Endothelial cell of umbilical vein (primary cell): ENCODE measurements around the gene TRMT2A. TPM values are rescaled to one million over a fixed set of nuclear protein-coding genes. Genes with fewer than 3 reads are reported as not detected.

Experiments
- BruUV-seq: library from RNA; stranded (reverse); fragments of 400-500 nt; replicated peaks from 2 replicates; lab custom pipeline; 2021; lab: Mats Ljungman, UMichigan
- CTCF ChIA-PET: fragments of 300-600, 350-600 bp; sonication (Branson Sonifier 250); formaldehyde crosslinking; loops from one replicate; lab custom pipeline; 2021; ENCODE audit warnings: antibody characterized with exemption, inconsistent platforms; lab: Charles Lee
- POLR2A ChIA-PET: fragments of 300-600, 350-600 bp; sonication (Branson Sonifier 250); formaldehyde crosslinking; loops from one replicate; lab custom pipeline; 2021; ENCODE audit warnings: antibody characterized with exemption, inconsistent platforms; lab: Charles Lee
- DNase-seq: peaks from one replicate; pipeline ENCODE4 v3.0.0-alpha.2; 2011; ENCODE audit warnings: low read depth, low spot score
- FAIRE-seq: peaks from 2 replicates; lab custom pipeline; 2011; peaks lifted over from hg19 to GRCh38; lab: Jason Lieb, UNC
- H2AFZ ChIP-seq: 2 replicates; pipeline ENCODE4 v1.6.0; 2012; ENCODE audit warnings: low read depth, low read length, control low read depth, inconsistent platforms
- H3K27ac ChIP-seq: 2 replicates; pipeline ENCODE4 v1.5.1; 2011; ENCODE audit warnings: low read depth, mild to moderate bottlenecking, control low read depth, low read length, moderate library complexity; ENCODE audit not compliant: insufficient read depth
- H3K27me3 ChIP-seq, 2 experiments: 2 replicates each; pipeline versions ENCODE4 v1.6.0 to v1.6.1; 2011; ENCODE audit warnings: low read length in 2 of 2, mixed read lengths in 1 of 2; ENCODE audit not compliant: control insufficient read depth in 2 of 2, insufficient read depth in 2 of 2
- H3K36me3 ChIP-seq, 2 experiments: 2 replicates in 1 of 2; 3 replicates in 1 of 2; pipeline ENCODE4 v1.5.1; 2011; ENCODE audit warnings: low read length in 2 of 2, mild to moderate bottlenecking in 1 of 2, moderate library complexity in 1 of 2; ENCODE audit not compliant: control insufficient read depth in 2 of 2, insufficient read depth in 2 of 2; ENCODE audit errors: extremely low read depth in 1 of 2
- H3K4me1 ChIP-seq: 3 replicates; pipeline ENCODE4 v1.5.1; 2011; ENCODE audit warnings: mild to moderate bottlenecking, low read length; ENCODE audit not compliant: control insufficient read depth, insufficient read depth; ENCODE audit errors: extremely low read depth
- H3K4me2 ChIP-seq: 2 replicates; pipeline ENCODE4 v1.6.1; 2011; ENCODE audit warnings: low read length, control low read depth, mixed read lengths; ENCODE audit not compliant: insufficient read depth
- H3K4me3 ChIP-seq, 3 experiments: fragments of 200-600 bp in 1 of 3; sonication (generic), shearing (Covaris generic) in 1 of 3; replicated peaks in 1 of 3; 2 replicates each; pipeline ENCODE4 v1.5.1; 2011 to 2016; ENCODE audit warnings: control low read depth in 3 of 3, low read length in 3 of 3, mild to moderate bottlenecking in 2 of 3, inconsistent platforms in 1 of 3, low read depth in 1 of 3, moderate library complexity in 1 of 3; ENCODE audit not compliant: insufficient read depth in 1 of 3
- H3K79me2 ChIP-seq: 2 replicates; pipeline ENCODE4 v1.6.0; 2012; ENCODE audit warnings: low read length, inconsistent platforms; ENCODE audit not compliant: control insufficient read depth, insufficient read depth
- H3K9ac ChIP-seq: replicated peaks from 2 replicates; pipeline ENCODE3; 2011; ENCODE audit warnings: low read length, control low read depth; ENCODE audit not compliant: insufficient read depth; ENCODE audit errors: extremely low read depth
- H3K9me1 ChIP-seq: replicated peaks from 3 replicates; pipeline ENCODE4 v1.6.0; 2011; ENCODE audit warnings: mild to moderate bottlenecking, low read length; ENCODE audit not compliant: control insufficient read depth, insufficient read depth; ENCODE audit errors: extremely low read depth
- H3K9me3 ChIP-seq: replicated peaks from 2 replicates; pipeline ENCODE4 v1.5.1; 2012; ENCODE audit warnings: low read length, inconsistent platforms; ENCODE audit not compliant: control insufficient read depth, insufficient read depth
- H4K20me1 ChIP-seq: replicated peaks from 2 replicates; pipeline ENCODE3; 2011; ENCODE audit warnings: mild to moderate bottlenecking, low read length; ENCODE audit not compliant: control insufficient read depth, insufficient read depth; ENCODE audit errors: extremely low read depth
- EZH2 ChIP-seq: IDR thresholded peaks from 2 replicates; pipeline ENCODE4 v1.6.1; 2012; ENCODE audit warnings: borderline replicate concordance, low read depth, mild to moderate bottlenecking, moderate library complexity, low read length, inconsistent platforms; ENCODE audit not compliant: severe bottlenecking
- FOS ChIP-seq: IDR thresholded peaks from 2 replicates; pipeline ENCODE4 v1.6.1; 2011; ENCODE audit warnings: mild to moderate bottlenecking, low read length, moderate library complexity, borderline replicate concordance; ENCODE audit not compliant: insufficient read depth
- GATA2 ChIP-seq: IDR thresholded peaks from 2 replicates; pipeline ENCODE4 v1.7.0; 2011; ENCODE audit warnings: low read depth, mild to moderate bottlenecking, moderate library complexity, mixed read lengths, low read length; ENCODE audit not compliant: insufficient read length, insufficient read depth
- JUN ChIP-seq: IDR thresholded peaks from 2 replicates; pipeline ENCODE4 v1.6.1; 2011; ENCODE audit warnings: borderline replicate concordance, low read depth; ENCODE audit not compliant: insufficient read length, insufficient read depth
- MAX ChIP-seq: IDR thresholded peaks from 2 replicates; pipeline ENCODE4 v1.6.1; 2011; ENCODE audit not compliant: insufficient read depth, insufficient read length
- MYC ChIP-seq: IDR thresholded peaks from one replicate; pipeline ENCODE4 v1.6.1; 2011; ENCODE audit warnings: mild to moderate bottlenecking, low read depth, low read length
- POLR2A ChIP-seq: IDR thresholded peaks from 2 replicates; pipeline ENCODE4 v1.6.1; 2012; ENCODE audit warnings: low read depth, mild to moderate bottlenecking, control low read depth, low read length
- POLR2AphosphoS5 ChIP-seq: IDR thresholded peaks from 2 replicates; pipeline ENCODE4 v1.6.1; 2012; ENCODE audit warnings: low read depth, mild to moderate bottlenecking, control low read depth, low read length, moderate library complexity; ENCODE audit not compliant: insufficient read depth
- dilution Hi-C: fragments of 300-500 bp; cut with MboI; formaldehyde crosslinking; loops from one replicate; pipeline ENCODE4 v1.15.0; 2019; ENCODE audit warnings: low sequenced_read_pairs; ENCODE audit not compliant: extremely low pct_ligation_motif_present
- intact Hi-C: fragments of 100-400 bp; cut with micrococcal nuclease; formaldehyde crosslinking; loops from one replicate; pipeline ENCODE4 v1.10.0; 2022
- polyA plus RNA-seq, 4 experiments: library from polyadenylated mRNA; depleted of rRNA in 3 of 4; stranded (reverse) in 3 of 4; unstranded in 1 of 4; fragments of >200 nt; gene quantifications; 2 replicates each; pipeline versions ENCODE4 v1.2.1 to v1.2.3, GENCODE V29; 2011 to 2012; ENCODE audit warnings: missing spikeins in 1 of 4
- total RNA-seq: library from RNA; stranded (reverse); gene quantifications from 2 replicates; pipeline ENCODE4 v1.2.3, GENCODE V29; 2021
- TF ChIP-seq, protein P1 (sequence below), 2 donors: IDR thresholded peaks; 1 replicate in 1 of 2; 2 replicates in 1 of 2; pipeline ENCODE4 v1.5.1; 2011; ENCODE audit warnings: low read length in 2 of 2, mild to moderate bottlenecking in 2 of 2, moderate library complexity in 2 of 2, control low read depth in 1 of 2, inconsistent platforms in 1 of 2, low read depth in 1 of 2; ENCODE audit not compliant: insufficient read depth in 1 of 2; ENCODE audit errors: extremely low read depth in 1 of 2

The TRMT2A gene
- total and polyA plus RNA-seq, 2 donors (not counting 3 experiments of a cell fraction or from before 2014, with no cell fraction given): 51.2 to 61.9 TPM

DNA sequence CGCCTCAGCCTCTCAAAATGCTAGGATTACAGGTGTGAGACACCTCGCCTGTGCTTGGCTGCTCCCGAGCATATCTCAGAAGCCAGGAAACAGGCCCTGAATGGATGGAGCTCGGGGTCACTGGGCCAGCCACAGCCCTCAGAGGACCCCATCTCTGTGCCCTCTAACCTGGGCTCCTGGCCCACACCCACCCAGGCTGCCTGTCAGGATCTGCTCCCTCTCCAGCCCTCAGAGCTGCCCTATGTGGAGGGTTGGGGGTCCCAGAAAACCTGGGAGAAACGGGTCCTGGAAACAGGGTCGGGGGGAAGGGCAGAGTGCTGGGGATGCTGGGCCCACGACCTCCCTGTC, 39.0 kb upstream of the TRMT2A start:
- Histone ChIP-seq H2AFZ (no peak overlapping the region), H3K9me3 (no peaks in the 10 kb centered on the region), H3K27ac (no peak overlapping the region), H3K9me1 (no peaks in the 10 kb centered on the region), H3K27me3 (no peaks in the 10 kb centered on the region), H3K4me3 (no peak overlapping the region), H3K4me2 (no peak overlapping the region), H3K4me1 (peaks cover 5% of the 10 kb centered on the region), H4K20me1 (no peaks in the 10 kb centered on the region), H3K36me3 (no peaks in the 10 kb centered on the region), H3K9ac (no peak overlapping the region), H3K79me2 (no peaks in the 10 kb centered on the region)
- BruUV-seq: no TSS peak
- dilution Hi-C loops: no loop called here
- ChIA-PET POLR2A (no interaction called here), CTCF (interaction anchor here (1.0 to 3.2 kb wide), 5 partner anchors 83 to 136 kb away, joined by 7 to 52 read pairs (median 25); no protein-coding TSS in a partner anchor)
- DNase-seq: no peak
- TF ChIP-seq, protein P1, sequence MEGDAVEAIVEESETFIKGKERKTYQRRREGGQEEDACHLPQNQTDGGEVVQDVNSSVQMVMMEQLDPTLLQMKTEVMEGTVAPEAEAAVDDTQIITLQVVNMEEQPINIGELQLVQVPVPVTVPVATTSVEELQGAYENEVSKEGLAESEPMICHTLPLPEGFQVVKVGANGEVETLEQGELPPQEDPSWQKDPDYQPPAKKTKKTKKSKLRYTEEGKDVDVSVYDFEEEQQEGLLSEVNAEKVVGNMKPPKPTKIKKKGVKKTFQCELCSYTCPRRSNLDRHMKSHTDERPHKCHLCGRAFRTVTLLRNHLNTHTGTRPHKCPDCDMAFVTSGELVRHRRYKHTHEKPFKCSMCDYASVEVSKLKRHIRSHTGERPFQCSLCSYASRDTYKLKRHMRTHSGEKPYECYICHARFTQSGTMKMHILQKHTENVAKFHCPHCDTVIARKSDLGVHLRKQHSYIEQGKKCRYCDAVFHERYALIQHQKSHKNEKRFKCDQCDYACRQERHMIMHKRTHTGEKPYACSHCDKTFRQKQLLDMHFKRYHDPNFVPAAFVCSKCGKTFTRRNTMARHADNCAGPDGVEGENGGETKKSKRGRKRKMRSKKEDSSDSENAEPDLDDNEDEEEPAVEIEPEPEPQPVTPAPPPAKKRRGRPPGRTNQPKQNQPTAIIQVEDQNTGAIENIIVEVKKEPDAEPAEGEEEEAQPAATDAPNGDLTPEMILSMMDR (IDR thresholded peaks at IDR 0.05; ENCODE audit: extremely low read depth in 1 of 2, insufficient read depth in 1 of 2, low read depth in 1 of 2, low read length in 2 of 2): no peak
- no peak for TF ChIP-seq POLR2A
- no peak for TF ChIP-seq GATA2
- TF ChIP-seq MAX: no peak
- no peak for TF ChIP-seq EZH2
- TF ChIP-seq JUN: no peak
- TF ChIP-seq POLR2AphosphoS5: no peak
- TF ChIP-seq FOS: no peak
- no peak for TF ChIP-seq MYC
- intact Hi-C loops: loop anchor here (5.0 kb wide), 2 partner anchors 51 to 301 kb away; no protein-coding TSS in a partner anchor
- FAIRE-seq: no peak
